Measurements from ENCODE around the gene ZC3H12A.
A peak's percentile ranks its signal among the peaks of the same experiment; 100 is the strongest.

The ZC3H12A gene

GRCh38 chr1:37442139-37442538 is 32.2 kb upstream of the ZC3H12A start:
- TF ChIP-seq ZNF274 (IDR thresholded peaks at IDR 0.05; ENCODE audit: low read depth, low read length) (no peak), SUZ12 (IDR thresholded peaks at IDR 0.05; ENCODE audit: extremely low read depth, insufficient read depth, insufficient read length) (no peak), YY1 (IDR thresholded peaks at IDR 0.05; ENCODE audit: insufficient read depth, insufficient read length) (no peak)
- no peak overlapping the region for H3K4me3 ChIP-seq (ENCODE audit: insufficient read length, low read depth)
- peaks cover 22% of the 10 kb centered on the region for H3K4me1 ChIP-seq (ENCODE audit: insufficient read depth, insufficient read length)
- no peaks in the 10 kb centered on the region for H3K9me3 ChIP-seq (ENCODE audit: insufficient read depth, low read length)
- H3K9ac ChIP-seq (ENCODE audit: insufficient read length, low read depth) = no peak overlapping the region
- DNase-seq (ENCODE audit: low read depth, low spot score) = no peak
- no peaks in the 10 kb centered on the region for H3K36me3 ChIP-seq (ENCODE audit: insufficient read depth, insufficient read length, low read length)
- peaks cover 25% of the 10 kb centered on the region for H3K27me3 ChIP-seq (ENCODE audit: insufficient read depth, insufficient read length)

DNA sequence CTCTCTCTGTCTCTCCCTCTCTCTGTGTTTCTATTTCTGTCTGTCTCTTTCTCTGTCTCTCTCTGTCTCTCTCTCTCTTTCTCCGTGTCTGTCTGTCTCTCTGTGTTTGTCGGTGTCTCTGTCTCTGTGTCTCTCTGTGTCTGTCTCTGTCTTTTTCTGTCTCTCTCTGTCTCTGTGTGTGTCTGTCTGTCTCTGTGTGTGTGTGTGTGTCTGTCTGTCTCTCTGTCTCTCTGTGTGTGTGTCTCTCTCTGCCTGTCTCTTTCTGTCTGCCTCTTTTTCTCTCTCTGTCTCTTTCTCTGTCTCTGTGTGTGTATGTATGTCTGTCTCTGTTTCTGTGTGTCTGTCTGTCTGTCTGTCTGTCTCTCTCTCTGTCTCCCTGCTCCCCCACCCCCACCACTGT is 31.7 kb upstream of the ZC3H12A start:
- no peaks in the 10 kb centered on the region for H3K9me3 ChIP-seq (ENCODE audit: insufficient read depth, low read length)
- peaks cover 23% of the 10 kb centered on the region for H3K27me3 ChIP-seq (ENCODE audit: insufficient read depth, insufficient read length)
- H3K9ac ChIP-seq (ENCODE audit: insufficient read length, low read depth) = no peak overlapping the region
- H3K4me1 ChIP-seq (ENCODE audit: insufficient read depth, insufficient read length) = peaks cover 22% of the 10 kb centered on the region
- no peak for DNase-seq (ENCODE audit: low read depth, low spot score)
- TF ChIP-seq ZNF274 (IDR thresholded peaks at IDR 0.05; ENCODE audit: low read depth, low read length) (no peak), YY1 (IDR thresholded peaks at IDR 0.05; ENCODE audit: insufficient read depth, insufficient read length) (no peak), SUZ12 (IDR thresholded peaks at IDR 0.05; ENCODE audit: extremely low read depth, insufficient read depth, insufficient read length) (no peak)
- H3K36me3 ChIP-seq (ENCODE audit: insufficient read depth, insufficient read length, low read length) = no peaks in the 10 kb centered on the region
- no peak overlapping the region for H3K4me3 ChIP-seq (ENCODE audit: insufficient read length, low read depth)

DNA sequence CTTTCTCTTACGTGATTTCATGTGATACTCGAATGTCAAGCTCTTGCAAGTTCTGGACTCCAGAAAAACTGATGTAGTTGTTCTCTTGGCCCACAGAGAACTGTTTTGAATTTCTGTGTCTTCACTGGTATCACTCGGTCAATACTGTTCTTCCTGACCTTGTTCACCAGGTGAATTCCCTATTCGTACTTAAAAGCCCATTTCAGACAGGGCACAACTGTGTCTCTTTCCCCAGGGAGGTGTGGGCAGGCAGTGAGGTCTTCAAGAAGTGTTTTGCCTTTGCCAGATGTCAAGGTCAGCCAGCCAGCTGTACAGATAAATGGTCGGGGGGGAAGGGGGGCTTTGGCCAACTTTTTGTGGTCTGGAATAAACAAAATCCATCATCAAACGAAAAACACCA is 27.5 kb upstream of the ZC3H12A start:
- H3K27me3 ChIP-seq (ENCODE audit: insufficient read depth, insufficient read length) = peaks cover 15% of the 10 kb centered on the region
- no peak overlapping the region for H3K9ac ChIP-seq (ENCODE audit: insufficient read length, low read depth)
- DNase-seq (ENCODE audit: low read depth, low spot score) = no peak
- TF ChIP-seq ZNF274 (IDR thresholded peaks at IDR 0.05; ENCODE audit: low read depth, low read length) (no peak), YY1 (IDR thresholded peaks at IDR 0.05; ENCODE audit: insufficient read depth, insufficient read length) (no peak)
- H3K4me1 ChIP-seq (ENCODE audit: insufficient read depth, insufficient read length) = peaks cover 15% of the 10 kb centered on the region
- no peaks in the 10 kb centered on the region for H3K36me3 ChIP-seq (ENCODE audit: insufficient read depth, insufficient read length, low read length)
- no peak overlapping the region for H3K4me3 ChIP-seq (ENCODE audit: insufficient read length, low read depth)
- no peaks in the 10 kb centered on the region for H3K9me3 ChIP-seq (ENCODE audit: insufficient read depth, low read length)

DNA sequence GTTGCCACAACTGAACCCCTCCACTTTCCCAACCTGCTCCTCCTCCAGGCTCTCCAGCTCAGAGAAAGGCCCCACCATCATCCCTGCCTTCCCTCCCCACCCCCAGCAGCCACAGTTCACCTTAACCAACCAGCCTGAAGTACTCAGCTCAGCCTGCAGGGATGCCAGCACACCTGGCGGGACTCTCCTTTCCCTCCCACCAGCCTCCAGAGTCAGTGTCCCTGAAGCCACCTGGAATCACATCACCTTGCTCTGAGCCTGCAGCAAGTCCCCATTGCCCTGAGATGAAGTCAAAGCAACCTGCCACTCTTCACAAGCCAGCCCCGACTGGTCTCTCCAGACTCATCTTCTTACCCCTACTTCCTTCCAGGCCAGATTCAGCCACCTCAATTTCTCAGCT is 26.2 kb upstream of the ZC3H12A start:
- no peak for DNase-seq (ENCODE audit: low read depth, low spot score)
- Histone ChIP-seq H3K27me3 (ENCODE audit: insufficient read depth, insufficient read length) (peaks cover 4% of the 10 kb centered on the region), H3K4me3 (ENCODE audit: insufficient read length, low read depth) (no peak overlapping the region), H3K4me1 (ENCODE audit: insufficient read depth, insufficient read length) (peaks cover 21% of the 10 kb centered on the region), H3K9ac (ENCODE audit: insufficient read length, low read depth) (no peak overlapping the region), H3K9me3 (ENCODE audit: insufficient read depth, low read length) (no peaks in the 10 kb centered on the region), H3K36me3 (ENCODE audit: insufficient read depth, insufficient read length, low read length) (no peaks in the 10 kb centered on the region)
- TF ChIP-seq YY1 (IDR thresholded peaks at IDR 0.05; ENCODE audit: insufficient read depth, insufficient read length) (no peak), ZNF274 (IDR thresholded peaks at IDR 0.05; ENCODE audit: low read depth, low read length) (no peak), SUZ12 (IDR thresholded peaks at IDR 0.05; ENCODE audit: extremely low read depth, insufficient read depth, insufficient read length) (no peak)

GRCh38 chr1:37448691-37449417 is 25.5 kb upstream of the ZC3H12A start:
- H3K4me3 ChIP-seq (ENCODE audit: insufficient read length, low read depth) = no peak overlapping the region
- H3K36me3 ChIP-seq (ENCODE audit: insufficient read depth, insufficient read length, low read length) = no peaks in the 10 kb centered on the region
- TF ChIP-seq ZNF274 (IDR thresholded peaks at IDR 0.05; ENCODE audit: low read depth, low read length) = no peak
- TF ChIP-seq SUZ12 (IDR thresholded peaks at IDR 0.05; ENCODE audit: extremely low read depth, insufficient read depth, insufficient read length) = no peak
- TF ChIP-seq YY1 (IDR thresholded peaks at IDR 0.05; ENCODE audit: insufficient read depth, insufficient read length) = no peak
- H3K9me3 ChIP-seq (ENCODE audit: insufficient read depth, low read length) = no peaks in the 10 kb centered on the region
- H3K4me1 ChIP-seq (ENCODE audit: insufficient read depth, insufficient read length) = peaks cover 28% of the 10 kb centered on the region
- no peak overlapping the region for H3K9ac ChIP-seq (ENCODE audit: insufficient read length, low read depth)
- H3K27me3 ChIP-seq (ENCODE audit: insufficient read depth, insufficient read length) = peaks cover 3% of the 10 kb centered on the region
- no peak for DNase-seq (ENCODE audit: low read depth, low spot score)

DNA sequence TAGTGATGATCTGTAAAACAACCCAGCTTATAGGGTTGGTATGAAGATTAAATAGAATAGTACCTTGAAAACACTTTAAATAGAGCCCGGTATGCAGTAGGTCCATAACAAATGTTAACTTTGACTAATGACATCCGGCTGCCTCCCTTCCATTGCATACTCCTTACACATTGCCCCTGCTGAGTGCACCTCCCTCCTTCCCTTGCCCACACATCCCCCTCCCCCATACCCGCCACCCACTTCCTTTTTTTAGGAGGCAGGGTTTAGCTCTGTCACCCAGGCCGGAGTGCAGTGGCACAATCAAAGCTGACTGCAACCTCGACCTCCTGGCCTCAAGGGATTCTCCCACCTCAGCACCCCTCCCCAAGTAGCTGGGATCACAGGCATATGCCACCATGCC is 24.4 kb upstream of the ZC3H12A start:
- H3K9ac ChIP-seq (ENCODE audit: insufficient read length, low read depth) = no peak overlapping the region
- no peaks in the 10 kb centered on the region for H3K9me3 ChIP-seq (ENCODE audit: insufficient read depth, low read length)
- DNase-seq (ENCODE audit: low read depth, low spot score) = no peak
- peaks cover 3% of the 10 kb centered on the region for H3K27me3 ChIP-seq (ENCODE audit: insufficient read depth, insufficient read length)
- TF ChIP-seq SUZ12 (IDR thresholded peaks at IDR 0.05; ENCODE audit: extremely low read depth, insufficient read depth, insufficient read length) (no peak), YY1 (IDR thresholded peaks at IDR 0.05; ENCODE audit: insufficient read depth, insufficient read length) (no peak), ZNF274 (IDR thresholded peaks at IDR 0.05; ENCODE audit: low read depth, low read length) (no peak)
- H3K4me3 ChIP-seq (ENCODE audit: insufficient read length, low read depth) = no peak overlapping the region
- H3K36me3 ChIP-seq (ENCODE audit: insufficient read depth, insufficient read length, low read length) = no peaks in the 10 kb centered on the region
- peaks cover 30% of the 10 kb centered on the region for H3K4me1 ChIP-seq (ENCODE audit: insufficient read depth, insufficient read length)

DNA sequence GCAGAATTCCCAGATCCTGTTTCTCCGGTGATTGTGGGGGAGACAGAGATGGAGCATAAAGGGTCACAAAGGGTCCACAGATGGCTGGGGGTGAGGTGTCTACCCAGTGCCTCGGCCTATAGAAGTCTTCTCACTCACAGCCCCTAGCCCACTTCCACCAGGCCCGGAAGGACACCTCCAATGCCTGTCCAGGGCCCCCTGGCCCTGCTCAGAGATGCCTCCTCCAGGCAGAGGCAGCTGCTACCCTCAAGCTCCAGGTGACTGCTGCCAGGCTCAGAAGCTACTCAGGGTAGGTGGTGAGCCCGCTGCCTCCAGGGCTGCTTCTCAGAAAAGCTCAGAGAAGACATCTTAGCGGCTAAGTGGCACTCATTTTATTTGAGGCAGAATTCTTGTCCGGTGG is 22.0 kb upstream of the ZC3H12A start:
- Histone ChIP-seq H3K9ac (ENCODE audit: insufficient read length, low read depth) (peak overlapping the region; percentile 68), H3K27me3 (ENCODE audit: insufficient read depth, insufficient read length) (no peaks in the 10 kb centered on the region), H3K4me3 (ENCODE audit: insufficient read length, low read depth) (peak overlapping the region; percentile 24), H3K4me1 (ENCODE audit: insufficient read depth, insufficient read length) (peaks cover 33% of the 10 kb centered on the region), H3K9me3 (ENCODE audit: insufficient read depth, low read length) (no peaks in the 10 kb centered on the region), H3K36me3 (ENCODE audit: insufficient read depth, insufficient read length, low read length) (no peaks in the 10 kb centered on the region)
- no peak for DNase-seq (ENCODE audit: low read depth, low spot score)
- no peak for TF ChIP-seq SUZ12 (IDR thresholded peaks at IDR 0.05; ENCODE audit: extremely low read depth, insufficient read depth, insufficient read length)
- no peak for TF ChIP-seq YY1 (IDR thresholded peaks at IDR 0.05; ENCODE audit: insufficient read depth, insufficient read length)
- no peak for TF ChIP-seq ZNF274 (IDR thresholded peaks at IDR 0.05; ENCODE audit: low read depth, low read length)
